DND-41 (cell line): ENCODE results near the gene DLGAP1.

Experiments used
- ATAC-seq: fragments of 200-7000 bp; cut with Tn5 transposase; 3 replicates; pipeline ENCODE4 v1.9.1; 2021; ENCODE audit warnings: low read depth; ENCODE audit not compliant: insufficient read depth
- DNase-seq: peaks from one replicate; pipeline ENCODE4 v3.0.0-alpha.2; 2020
- H2AFZ ChIP-seq: 2 replicates; pipeline ENCODE4 v1.6.0; 2012; ENCODE audit warnings: low read depth, low read length
- H3K27ac ChIP-seq: 2 replicates; pipeline ENCODE4 v1.5.1; 2012; ENCODE audit warnings: low read length, inconsistent platforms
- H3K27me3 ChIP-seq: fragments of 200-600 bp; sonication (generic); 2 replicates; pipeline ENCODE4 v1.6.0; 2012; ENCODE audit warnings: low read length, mild to moderate bottlenecking, inconsistent platforms; ENCODE audit not compliant: insufficient read depth, poor library complexity
- H3K36me3 ChIP-seq: 2 replicates; pipeline ENCODE4 v1.5.1; 2012; ENCODE audit warnings: low read length, inconsistent platforms; ENCODE audit not compliant: insufficient read depth
- H3K4me1 ChIP-seq: 2 replicates; pipeline ENCODE4 v1.5.1; 2012; ENCODE audit warnings: mild to moderate bottlenecking, low read length; ENCODE audit not compliant: insufficient read depth
- H3K4me2 ChIP-seq: 2 replicates; pipeline ENCODE4 v1.6.0; 2012; ENCODE audit warnings: mild to moderate bottlenecking, moderate library complexity, low read length, inconsistent platforms; ENCODE audit not compliant: insufficient read depth
- H3K4me3 ChIP-seq, 2 experiments: fragments of 200-600 bp in 1 of 2; shearing (Covaris generic) in 1 of 2; 2 replicates each; pipeline ENCODE4 v1.5.1; 2012 to 2016; ENCODE audit warnings: inconsistent platforms in 2 of 2, low read length in 2 of 2, mild to moderate bottlenecking in 2 of 2, low read depth in 1 of 2, moderate library complexity in 1 of 2
- H3K79me2 ChIP-seq: 2 replicates; pipeline ENCODE4 v1.6.0; 2012; ENCODE audit warnings: low read length, inconsistent platforms; ENCODE audit not compliant: insufficient read depth
- H3K9ac ChIP-seq: 2 replicates; pipeline ENCODE4 v1.6.0; 2012; ENCODE audit warnings: low read depth, mild to moderate bottlenecking, inconsistent platforms, low read length, moderate library complexity
- H3K9me3 ChIP-seq: 2 replicates; pipeline ENCODE4 v1.5.1; 2012; ENCODE audit warnings: low read length, moderate library complexity, mild to moderate bottlenecking, inconsistent platforms; ENCODE audit not compliant: insufficient read depth, severe bottlenecking
- H4K20me1 ChIP-seq: 2 replicates; pipeline ENCODE4 v1.6.0; 2012; ENCODE audit warnings: low read length; ENCODE audit not compliant: insufficient read depth
- EZH2 ChIP-seq: IDR thresholded peaks from 3 replicates; pipeline ENCODE4 v1.6.1; 2012; ENCODE audit warnings: borderline replicate concordance, low read depth, mild to moderate bottlenecking, moderate library complexity, low read length, inconsistent platforms; ENCODE audit not compliant: severe bottlenecking
- TF ChIP-seq, protein P1 (sequence below): IDR thresholded peaks from 2 replicates; pipeline ENCODE4 v1.5.1; 2012; ENCODE audit warnings: borderline replicate concordance, low read length, moderate library complexity, mild to moderate bottlenecking; ENCODE audit not compliant: poor library complexity, severe bottlenecking; ENCODE audit errors: extremely low read depth

DLGAP1 gene

GRCh38 chr18:3970929-3971328 is 484.2 kb downstream of the DLGAP1 start:
- Histone ChIP-seq H2AFZ (no peak overlapping the region), H3K36me3 (no peaks in the 10 kb centered on the region), H3K27ac (no peak overlapping the region), H4K20me1 (no peaks in the 10 kb centered on the region), H3K9ac (no peak overlapping the region), H3K79me2 (no peaks in the 10 kb centered on the region), H3K4me3 (no peak overlapping the region), H3K4me2 (no peak overlapping the region), H3K9me3 (no peaks in the 10 kb centered on the region), H3K4me1 (no peaks in the 10 kb centered on the region), H3K27me3 (peaks cover 13% of the 10 kb centered on the region)
- ATAC-seq = no peak
- TF ChIP-seq, protein P1, sequence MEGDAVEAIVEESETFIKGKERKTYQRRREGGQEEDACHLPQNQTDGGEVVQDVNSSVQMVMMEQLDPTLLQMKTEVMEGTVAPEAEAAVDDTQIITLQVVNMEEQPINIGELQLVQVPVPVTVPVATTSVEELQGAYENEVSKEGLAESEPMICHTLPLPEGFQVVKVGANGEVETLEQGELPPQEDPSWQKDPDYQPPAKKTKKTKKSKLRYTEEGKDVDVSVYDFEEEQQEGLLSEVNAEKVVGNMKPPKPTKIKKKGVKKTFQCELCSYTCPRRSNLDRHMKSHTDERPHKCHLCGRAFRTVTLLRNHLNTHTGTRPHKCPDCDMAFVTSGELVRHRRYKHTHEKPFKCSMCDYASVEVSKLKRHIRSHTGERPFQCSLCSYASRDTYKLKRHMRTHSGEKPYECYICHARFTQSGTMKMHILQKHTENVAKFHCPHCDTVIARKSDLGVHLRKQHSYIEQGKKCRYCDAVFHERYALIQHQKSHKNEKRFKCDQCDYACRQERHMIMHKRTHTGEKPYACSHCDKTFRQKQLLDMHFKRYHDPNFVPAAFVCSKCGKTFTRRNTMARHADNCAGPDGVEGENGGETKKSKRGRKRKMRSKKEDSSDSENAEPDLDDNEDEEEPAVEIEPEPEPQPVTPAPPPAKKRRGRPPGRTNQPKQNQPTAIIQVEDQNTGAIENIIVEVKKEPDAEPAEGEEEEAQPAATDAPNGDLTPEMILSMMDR = peak; percentile 7
- TF ChIP-seq EZH2 = no peak
- DNase-seq = no peak

GRCh38 chr18:3967359-3968180 is 487.5 kb downstream of the DLGAP1 start:
- H3K79me2 ChIP-seq = no peaks in the 10 kb centered on the region
- TF ChIP-seq, protein P1 = no peak
- TF ChIP-seq EZH2 = no peak
- no peak for ATAC-seq
- no peak overlapping the region for H3K4me3 ChIP-seq
- no peaks in the 10 kb centered on the region for H4K20me1 ChIP-seq
- H3K27me3 ChIP-seq = peaks cover 13% of the 10 kb centered on the region
- DNase-seq = no peak
- no peaks in the 10 kb centered on the region for H3K9me3 ChIP-seq
- H3K27ac ChIP-seq = no peak overlapping the region
- H3K9ac ChIP-seq = no peak overlapping the region
- no peaks in the 10 kb centered on the region for H3K4me1 ChIP-seq
- H3K4me2 ChIP-seq = no peak overlapping the region
- no peaks in the 10 kb centered on the region for H3K36me3 ChIP-seq
- H2AFZ ChIP-seq = no peak overlapping the region

- Histone ChIP-seq H3K27ac (no peak overlapping the region), H4K20me1 (no peaks in the 10 kb centered on the region), H3K36me3 (no peaks in the 10 kb centered on the region), H3K4me3 (no peak overlapping the region), H3K9ac (no peak overlapping the region), H2AFZ (no peak overlapping the region), H3K79me2 (no peaks in the 10 kb centered on the region), H3K9me3 (no peaks in the 10 kb centered on the region), H3K4me2 (no peak overlapping the region), H3K4me1 (no peaks in the 10 kb centered on the region), H3K27me3 (peaks cover 13% of the 10 kb centered on the region)
- DNase-seq = no peak
- no peak for TF ChIP-seq EZH2
- TF ChIP-seq, protein P1 = no peak
- ATAC-seq = no peak
Measured at GRCh38 chr18:3966642-3967358, 488.3 kb downstream of the DLGAP1 start.
